Large intestine (tissue), 3 donors: ENCODE data around the gene ADGRA1. TPM values are rescaled to one million over a fixed set of nuclear protein-coding genes. Genes with fewer than 3 reads are reported as not detected.

Experiments
- DNase-seq, 2 donors: peaks; one replicate each; pipeline versions ENCODE4 v3.0.0 to v3.0.0-alpha.2; 2013
- H3K27ac ChIP-seq: one replicate; pipeline ENCODE4 v1.5.1; 2013; ENCODE audit warnings: low read length
- H3K27me3 ChIP-seq: 2 replicates; pipeline ENCODE4 v1.6.1; 2013; ENCODE audit warnings: low read length; ENCODE audit not compliant: control insufficient read depth, insufficient read depth
- H3K36me3 ChIP-seq: 2 replicates; pipeline ENCODE4 v1.6.1; 2013; ENCODE audit warnings: low read length; ENCODE audit not compliant: control insufficient read depth, insufficient read depth
- H3K4me1 ChIP-seq: one replicate; pipeline ENCODE4 v1.6.1; 2013; ENCODE audit warnings: low read length; ENCODE audit not compliant: control insufficient read depth, insufficient read depth
- H3K4me3 ChIP-seq: one replicate; pipeline ENCODE4 v1.5.1; 2013; ENCODE audit warnings: low read length
- H3K9me3 ChIP-seq: one replicate; pipeline ENCODE4 v1.6.1; 2013; ENCODE audit warnings: mild to moderate bottlenecking, low read depth, low read length, moderate library complexity; ENCODE audit not compliant: control insufficient read depth
- WGBS: methylation state at CpG from one replicate; pipeline ENCODE4 v1.1.5; 2013; ENCODE audit warnings: low lambda C conversion rate; ENCODE audit not compliant: insufficient coverage; 5-methylcytosine and 5-hydroxymethylcytosine counted together
- polyA plus RNA-seq: library from polyadenylated mRNA; unstranded; fragments of 120-200 nt; gene quantifications from one replicate; pipeline ENCODE4 v1.2.1, GENCODE V29; 2013

ADGRA1 gene
- polyA plus RNA-seq, 1 donor = 0.40 TPM

GRCh38 chr10:133180192-133180964 lies 92.7 kb downstream of the ADGRA1 start:
- Histone ChIP-seq H3K4me1 (no peaks in the 10 kb centered on the region), H3K4me3 (no peak overlapping the region), H3K27me3 (no peaks in the 10 kb centered on the region), H3K36me3 (peaks cover 13% of the 10 kb centered on the region), H3K27ac (no peak overlapping the region), H3K9me3 (no peaks in the 10 kb centered on the region)
- no peak for DNase-seq
- 90% methylated on average over 5 of the region's 33 CpGs for WGBS

- WGBS = no CpG with 5 or more reads among the region's 23 CpGs
- no peak for DNase-seq
These were observed 93.4 kb downstream of the ADGRA1 start for GRCh38 chr10:133180965-133181639.

More at GRCh38 chr10:133180965-133181639, 93.4 kb downstream of the ADGRA1 start:
- H3K4me3 ChIP-seq = no peak overlapping the region
- H3K4me1 ChIP-seq = no peaks in the 10 kb centered on the region
- H3K27me3 ChIP-seq = no peaks in the 10 kb centered on the region
- H3K27ac ChIP-seq = no peak overlapping the region
- H3K36me3 ChIP-seq = peaks cover 14% of the 10 kb centered on the region
- no peaks in the 10 kb centered on the region for H3K9me3 ChIP-seq

Other genes with a start within 250 kb of the ADGRA1 start
- gene CFAP46, start 145.4 kb upstream of the ADGRA1 start, polyA plus RNA-seq = 0.75 TPM
- 18.8 TPM for gene KNDC1, start 72.3 kb downstream of the ADGRA1 start, polyA plus RNA-seq
- not detected for gene UTF1, start 142.3 kb downstream of the ADGRA1 start, polyA plus RNA-seq
- 0.22 TPM for gene VENTX, start 149.9 kb downstream of the ADGRA1 start, polyA plus RNA-seq
- gene ADAM8, start 188.9 kb downstream of the ADGRA1 start, polyA plus RNA-seq = 5.9 TPM
- 53.2 TPM for gene TUBGCP2, start 220.9 kb downstream of the ADGRA1 start, polyA plus RNA-seq
- 20.9 TPM for gene ZNF511, start 221.0 kb downstream of the ADGRA1 start, polyA plus RNA-seq
- 6.8 TPM for gene CALY, start 249.0 kb downstream of the ADGRA1 start, polyA plus RNA-seq